ENCODE data around the gene WBP1. TPM values are rescaled to one million over a fixed set of nuclear protein-coding genes. Genes with fewer than 3 reads are reported as not detected.
"Not testable (repeated sequence)": the region's sequence is repeated elsewhere in the genome, so short reads cannot be mapped to it uniquely, and the experiment has no call there.

WBP1 gene
- total and polyA plus RNA-seq, 3 experiments from 2014 or later: 31.2 to 37.0 (median 31.6) TPM

DNA sequence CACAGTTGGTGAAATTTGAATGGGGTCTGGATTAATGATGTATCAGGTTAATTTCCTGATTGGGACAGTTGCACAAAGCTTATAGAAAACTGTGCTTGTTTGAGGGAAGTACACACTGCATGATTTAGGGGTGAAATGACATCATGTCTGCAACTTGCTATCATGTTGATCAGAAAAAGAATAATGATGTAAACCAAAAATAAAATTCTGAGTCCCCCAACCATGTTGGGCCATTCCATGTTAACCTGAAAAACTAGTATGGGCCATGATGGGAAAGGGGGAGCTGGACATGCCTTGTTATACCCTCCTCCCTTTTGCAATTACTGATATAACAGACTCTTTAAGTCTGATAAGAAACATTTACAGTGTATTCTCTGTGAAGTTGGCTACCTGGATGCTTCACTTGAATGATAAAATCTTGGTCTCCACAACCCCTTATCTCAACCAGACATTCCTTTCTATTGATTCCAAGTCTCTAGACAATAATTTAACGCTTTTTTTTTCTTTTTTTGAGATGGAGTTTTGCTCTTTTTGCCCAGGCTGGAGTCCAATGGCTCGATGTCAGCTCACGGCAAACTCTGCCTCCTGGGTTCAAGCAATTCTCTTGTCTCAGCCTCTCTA lies 7.6 kb upstream of the WBP1 start:
- no peaks in the 10 kb centered on the region for H3K9me3 ChIP-seq (ENCODE audit: low read length)
- H3K9me3 Mint-ChIP-seq: no peaks in the 10 kb centered on the region
- H3K27ac Mint-ChIP-seq: peak overlapping the region in 4 of 8 donors; percentile 28 to 63 (median 44)
- H3K27me3 Mint-ChIP-seq: no peaks in the 10 kb centered on the region
- ChIA-PET CTCF (interaction anchor here (1.2 kb wide), 1 partner anchor 32 kb away, joined by 5 read pairs; the partner anchor contains the start of genes CCDC142 and TTC31), POLR2A (interaction anchor here (0.6 to 0.7 kb wide), 2 partner anchors 23 to 46 kb away, joined by 4 to 7 read pairs; no protein-coding TSS in a partner anchor)
- no peaks in the 10 kb centered on the region for H3K36me3 ChIP-seq (ENCODE audit: insufficient read depth, low read length)
- no peak overlapping the region for H3K4me3 Mint-ChIP-seq
- no peaks in the 10 kb centered on the region for H3K27me3 ChIP-seq (ENCODE audit: insufficient read depth, low read length, poor library complexity, severe bottlenecking)
- H3K4me1 Mint-ChIP-seq: peaks cover 28 to 30% (median 30%) of the 10 kb centered on the region in 3 donors
- no peak overlapping the region for H3K27ac ChIP-seq (ENCODE audit: low read depth, low read length)
- DNase-seq: no peak
- H3K4me3 ChIP-seq (ENCODE audit: low read length): no peak overlapping the region
- H3K36me3 Mint-ChIP-seq: peaks cover 0 to 6% (median 0%) of the 10 kb centered on the region in 3 donors
- peaks cover 24% of the 10 kb centered on the region for H3K4me1 ChIP-seq (ENCODE audit: insufficient read depth, low read length)

DNA sequence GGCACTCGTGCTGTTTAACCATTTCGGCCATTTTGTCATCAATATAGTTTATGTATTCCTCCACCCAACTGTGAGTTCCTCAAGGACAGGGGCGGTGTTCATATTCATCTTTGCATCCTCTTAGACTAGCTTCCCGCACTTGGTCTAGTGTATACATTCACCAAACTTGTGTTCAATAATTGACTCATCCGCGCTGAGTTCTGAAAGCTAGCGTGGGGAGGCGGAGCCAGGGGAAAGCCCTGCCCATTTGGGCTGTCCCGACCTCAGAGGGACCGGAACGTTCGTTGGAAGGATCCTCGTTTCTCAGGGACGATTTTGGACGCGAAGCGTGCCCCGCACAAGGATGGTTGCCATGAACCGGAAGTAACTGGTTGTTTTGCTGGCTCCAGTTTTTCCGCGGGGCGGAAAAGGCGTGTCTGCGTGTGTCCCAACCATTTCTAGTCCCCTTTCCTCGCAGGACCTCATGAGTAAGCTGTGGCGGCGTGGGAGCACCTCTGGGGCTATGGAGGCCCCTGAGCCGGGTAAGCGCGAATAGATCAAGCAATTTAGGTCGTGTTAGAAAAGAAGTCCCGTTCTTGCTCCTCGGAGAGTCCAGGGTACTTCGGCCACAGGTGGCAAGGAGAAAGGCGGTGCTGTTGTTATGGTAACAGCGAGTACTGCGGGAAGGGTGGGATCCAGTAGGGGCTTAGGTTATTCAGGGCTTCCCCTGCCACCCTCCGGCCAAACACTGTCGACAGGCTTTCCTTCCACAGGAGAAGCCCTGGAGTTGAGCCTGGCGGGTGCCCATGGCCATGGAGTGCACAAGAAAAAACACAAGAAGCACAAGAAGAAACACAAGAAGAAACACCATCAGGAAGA lies 3.4 kb upstream of the WBP1 start, which contains the start of gene INO80B:
INO80B (plus strand) TSS at position 434 of the 858 bp plus-strand sequence; CDS start at position 464, 30 bp downstream.
- Histone ChIP-seq H3K4me3 (ENCODE audit: low read length) (peak within 1 kb of the TSS; percentile 82), H3K36me3 (ENCODE audit: insufficient read depth, low read length) (no peaks in the 10 kb centered on the region), H3K27ac (ENCODE audit: low read depth, low read length) (peak within 1 kb of the TSS; percentile 64), H3K27me3 (ENCODE audit: insufficient read depth, low read length, poor library complexity, severe bottlenecking) (no peaks in the 10 kb centered on the region), H3K9me3 (ENCODE audit: low read length) (no peaks in the 10 kb centered on the region), H3K4me1 (ENCODE audit: insufficient read depth, low read length) (peaks cover 48% of the 10 kb centered on the region)
- POLR2A ChIA-PET: interaction anchor here (0.8 to 3.1 kb wide), 7 partner anchors 14 to 77 kb away, joined by 3 to 38 read pairs (median 4); partner anchors contain the start of genes C2orf81, CCDC142, MRPL53 and TTC31
- peak within 1 kb of the TSS; percentile 91 to 100 (median 98) for H3K27ac Mint-ChIP-seq
- CTCF ChIA-PET: interaction anchor here (0.7 to 5.8 kb wide), 15 partner anchors 10 to 273 kb away, joined by 3 to 83 read pairs (median 4); partner anchors contain the start of genes C2orf81, CCDC142, MRPL53 and TTC31
- H3K4me1 Mint-ChIP-seq: peaks cover 59 to 64% (median 63%) of the 10 kb centered on the region in 3 donors
- no peaks in the 10 kb centered on the region for H3K9me3 Mint-ChIP-seq
- DNase-seq: peak; percentile 91 to 98 (median 97)
- H3K4me3 Mint-ChIP-seq: peak within 1 kb of the TSS; percentile 87 to 99 (median 96)
- peaks cover 0 to 22% (median 0%) of the 10 kb centered on the region in 3 donors for H3K36me3 Mint-ChIP-seq
- H3K27me3 Mint-ChIP-seq: no peaks in the 10 kb centered on the region

DNA sequence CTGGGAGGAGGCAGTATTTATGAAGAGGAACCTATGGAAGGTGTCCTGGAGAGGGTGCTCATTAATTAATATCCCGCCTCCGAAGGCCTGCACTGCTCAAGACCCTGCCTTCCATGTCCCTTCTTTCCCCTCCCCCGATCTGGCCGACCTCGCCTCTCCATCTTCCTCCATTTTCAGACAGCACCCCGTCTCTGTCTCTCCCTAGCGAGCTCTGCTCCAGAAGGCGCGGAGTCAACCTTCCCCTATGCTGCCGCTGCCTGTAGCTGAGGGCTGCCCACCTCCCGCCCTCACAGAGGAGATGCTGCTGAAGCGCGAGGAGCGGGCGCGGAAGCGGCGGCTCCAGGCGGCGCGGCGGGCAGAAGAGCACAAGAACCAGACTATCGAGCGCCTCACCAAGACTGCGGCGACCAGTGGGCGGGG lies 1.1 kb upstream of the WBP1 start:
- peak overlapping the region; percentile 91 to 100 (median 99) for H3K27ac Mint-ChIP-seq
- no peaks in the 10 kb centered on the region for H3K9me3 Mint-ChIP-seq
- H3K27me3 Mint-ChIP-seq: peaks cover 0 to 2% of the 10 kb centered on the region in 2 donors
- H3K36me3 Mint-ChIP-seq: peaks cover 0 to 33% (median 0%) of the 10 kb centered on the region in 3 donors
- Histone ChIP-seq H3K27me3 (ENCODE audit: insufficient read depth, low read length, poor library complexity, severe bottlenecking) (no peaks in the 10 kb centered on the region), H3K9me3 (ENCODE audit: low read length) (no peaks in the 10 kb centered on the region), H3K27ac (ENCODE audit: low read depth, low read length) (peak overlapping the region; percentile 94), H3K4me1 (ENCODE audit: insufficient read depth, low read length) (peaks cover 46% of the 10 kb centered on the region), H3K4me3 (ENCODE audit: low read length) (peak overlapping the region; percentile 62), H3K36me3 (ENCODE audit: insufficient read depth, low read length) (no peaks in the 10 kb centered on the region)
- CTCF ChIA-PET: interaction anchor here (0.9 to 5.8 kb wide), 7 partner anchors 10 to 130 kb away, joined by 3 to 83 read pairs (median 4); partner anchors contain the start of genes C2orf81, CCDC142, MRPL53 and TTC31
- no peak for DNase-seq
- peaks cover 61 to 70% (median 66%) of the 10 kb centered on the region in 3 donors for H3K4me1 Mint-ChIP-seq
- H3K4me3 Mint-ChIP-seq: peak overlapping the region; percentile 87 to 98 (median 92)
- POLR2A ChIA-PET: interaction anchor here (0.6 to 3.8 kb wide), 8 partner anchors 11 to 73 kb away, joined by 3 to 54 read pairs (median 17); partner anchors contain the start of genes CCDC142, DQX1, MRPL53 and TTC31

DNA sequence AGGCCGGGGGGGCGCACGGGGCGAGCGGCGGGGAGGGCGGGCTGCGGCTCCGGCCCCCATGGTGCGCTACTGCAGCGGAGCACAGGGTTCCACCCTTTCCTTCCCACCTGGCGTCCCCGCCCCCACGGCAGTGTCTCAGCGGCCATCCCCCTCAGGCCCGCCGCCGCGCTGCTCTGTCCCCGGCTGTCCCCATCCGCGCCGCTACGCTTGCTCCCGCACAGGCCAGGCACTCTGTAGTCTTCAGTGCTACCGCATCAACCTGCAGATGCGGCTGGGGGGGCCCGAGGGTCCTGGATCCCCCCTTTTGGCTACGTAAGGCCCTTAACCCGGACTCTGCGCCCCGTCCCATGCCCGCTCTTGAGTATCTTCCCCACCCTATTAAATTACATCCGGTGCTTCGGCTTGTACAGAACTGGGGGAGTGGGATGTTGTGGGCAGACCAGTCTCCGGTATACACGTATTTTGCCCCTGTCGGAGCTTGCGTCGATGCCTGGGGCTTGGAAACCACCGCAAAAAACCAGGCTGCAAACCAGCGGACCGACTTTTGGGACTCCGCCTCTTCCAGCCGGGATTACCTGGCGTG lies 598 bp upstream of the WBP1 start:
- H3K9me3 Mint-ChIP-seq: no peaks in the 10 kb centered on the region

DNA sequence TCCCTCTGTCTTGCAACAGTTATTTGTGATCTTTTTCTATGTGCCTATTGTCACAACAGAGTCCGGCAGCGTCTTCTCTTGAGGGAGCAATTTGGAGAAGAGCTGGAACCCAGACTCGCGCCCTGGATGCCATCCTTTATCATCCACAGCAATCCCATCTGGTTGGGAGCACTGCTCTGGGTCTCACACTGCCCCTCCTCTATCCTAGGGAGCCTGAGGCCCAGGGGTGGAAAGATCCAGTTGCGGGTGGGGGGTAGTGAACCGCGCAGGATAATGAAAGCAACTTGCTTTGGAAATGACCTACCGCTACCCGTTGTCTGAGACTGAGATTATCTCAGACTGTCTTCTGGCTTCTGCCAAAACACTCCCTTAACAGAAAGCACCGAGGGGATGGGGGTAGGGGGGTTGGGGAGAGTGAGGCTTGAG lies 713 bp downstream of the WBP1 start:
- DNase-seq: no peak
- Mint-ChIP-seq H3K27me3 (peaks cover 0 to 2% of the 10 kb centered on the region in 2 donors), H3K27ac (peak overlapping the region; percentile 91 to 100 (median 100)), H3K36me3 (peaks cover 0 to 44% (median 0%) of the 10 kb centered on the region in 3 donors), H3K9me3 (no peaks in the 10 kb centered on the region), H3K4me3 (peak overlapping the region; percentile 87 to 98 (median 92)), H3K4me1 (peaks cover 52 to 66% (median 61%) of the 10 kb centered on the region in 3 donors)
- H3K27me3 ChIP-seq (ENCODE audit: insufficient read depth, low read length, poor library complexity, severe bottlenecking): no peaks in the 10 kb centered on the region
- peak overlapping the region; percentile 66 for H3K27ac ChIP-seq (ENCODE audit: low read depth, low read length)
- no peaks in the 10 kb centered on the region for H3K9me3 ChIP-seq (ENCODE audit: low read length)
- POLR2A ChIA-PET: interaction anchor here (1.0 to 3.8 kb wide), 10 partner anchors 9 to 721 kb away, joined by 3 to 54 read pairs (median 5); partner anchors contain the start of genes AUP1, C2orf81, CCDC142 and HTRA2
- peaks cover 36% of the 10 kb centered on the region for H3K4me1 ChIP-seq (ENCODE audit: insufficient read depth, low read length)
- peak overlapping the region; percentile 90 for H3K4me3 ChIP-seq (ENCODE audit: low read length)
- peaks cover 4% of the 10 kb centered on the region for H3K36me3 ChIP-seq (ENCODE audit: insufficient read depth, low read length)
- CTCF ChIA-PET: interaction anchor here (0.8 to 5.8 kb wide), 6 partner anchors 9 to 128 kb away, joined by 3 to 83 read pairs (median 6); partner anchors contain the start of genes CCDC142, MRPL53 and TTC31

More for the DNA sequence above, 598 bp upstream of the WBP1 start:
- Histone ChIP-seq H3K27ac (ENCODE audit: low read depth, low read length) (peak overlapping the region; percentile 94), H3K4me1 (ENCODE audit: insufficient read depth, low read length) (peaks cover 41% of the 10 kb centered on the region), H3K4me3 (ENCODE audit: low read length) (peak overlapping the region; percentile 88), H3K27me3 (ENCODE audit: insufficient read depth, low read length, poor library complexity, severe bottlenecking) (no peaks in the 10 kb centered on the region), H3K36me3 (ENCODE audit: insufficient read depth, low read length) (peaks cover 2% of the 10 kb centered on the region), H3K9me3 (ENCODE audit: low read length) (no peaks in the 10 kb centered on the region)
- DNase-seq: peak in 4 of 5 donors; percentile 79 to 89 (median 81)
- peaks cover 0 to 2% of the 10 kb centered on the region in 2 donors for H3K27me3 Mint-ChIP-seq
- peaks cover 0 to 37% (median 0%) of the 10 kb centered on the region in 3 donors for H3K36me3 Mint-ChIP-seq
- H3K4me1 Mint-ChIP-seq: peaks cover 56 to 65% (median 62%) of the 10 kb centered on the region in 3 donors
- ChIA-PET CTCF (interaction anchor here (1.0 to 5.8 kb wide), 8 partner anchors 10 to 130 kb away, joined by 3 to 83 read pairs (median 4); partner anchors contain the start of genes CCDC142, MRPL53 and TTC31), POLR2A (interaction anchor here (1.0 to 3.8 kb wide), 11 partner anchors 10 to 720 kb away, joined by 3 to 54 read pairs (median 5); partner anchors contain the start of genes AUP1, C2orf81, CCDC142 and DQX1)
- peak overlapping the region; percentile 91 to 100 (median 100) for H3K27ac Mint-ChIP-seq
- H3K4me3 Mint-ChIP-seq: peak overlapping the region; percentile 87 to 98 (median 92)

DNA sequence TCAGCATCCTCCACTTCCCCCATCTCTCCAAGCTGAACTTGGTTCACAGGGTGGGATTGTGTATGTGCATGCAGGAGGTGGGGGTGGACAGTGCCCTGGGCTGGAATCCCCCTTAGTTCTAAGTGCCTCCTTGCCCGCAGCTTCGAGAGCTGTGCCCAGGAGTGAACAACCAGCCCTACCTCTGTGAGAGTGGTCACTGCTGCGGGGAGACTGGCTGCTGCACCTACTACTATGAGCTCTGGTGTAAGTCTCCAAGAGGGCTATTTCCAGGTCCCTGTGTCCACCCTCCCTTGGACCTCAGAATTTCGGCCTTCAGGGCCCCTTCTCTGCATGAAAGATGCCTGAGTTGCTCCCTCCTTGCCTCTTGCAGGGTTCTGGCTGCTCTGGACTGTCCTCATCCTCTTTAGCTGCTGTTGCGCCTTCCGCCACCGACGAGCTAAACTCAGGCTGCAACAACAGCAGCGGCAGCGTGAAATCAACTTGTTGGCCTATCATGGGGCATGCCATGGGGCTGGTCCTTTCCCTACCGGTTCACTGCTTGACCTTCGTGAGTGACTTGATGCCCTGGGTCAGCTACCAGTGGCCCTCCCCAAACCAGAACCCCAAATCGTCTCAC lies 1.4 kb downstream of the WBP1 start:
- not testable (repeated sequence) for H3K4me3 ChIP-seq (ENCODE audit: low read length)

More for the DNA sequence above, 1.4 kb downstream of the WBP1 start:
- H3K27ac ChIP-seq (ENCODE audit: low read depth, low read length); H3K27me3 Mint-ChIP-seq; DNase-seq; H3K9me3 ChIP-seq (ENCODE audit: low read length); H3K36me3 ChIP-seq (ENCODE audit: insufficient read depth, low read length); H3K27me3 ChIP-seq (ENCODE audit: insufficient read depth, low read length, poor library complexity, severe bottlenecking); H3K9me3 Mint-ChIP-seq: not testable (repeated sequence)
- Mint-ChIP-seq H3K4me3 (peak overlapping the region; percentile 87 to 98 (median 92)), H3K4me1 (peaks cover 51 to 67% (median 61%) of the 10 kb centered on the region in 3 donors), H3K27ac (peak overlapping the region in 7 of 8 donors; percentile 55 to 100 (median 97)), H3K36me3 (peaks cover 0 to 44% (median 0%) of the 10 kb centered on the region in 3 donors)
- CTCF ChIA-PET: interaction anchor here (1.0 to 5.8 kb wide), 2 partner anchors 23 kb away, joined by 5 to 83 read pairs; partner anchors contain the start of genes CCDC142 and TTC31
- POLR2A ChIA-PET: interaction anchor here (2.7 to 3.8 kb wide), 2 partner anchors 8 to 12 kb away, joined by 32 to 54 read pairs; partner anchors contain the start of gene MRPL53
- peaks cover 38% of the 10 kb centered on the region for H3K4me1 ChIP-seq (ENCODE audit: insufficient read depth, low read length)
